GM20431 (cell line): ENCODE data around the gene AFAP1L1.

Experiments
- in situ Hi-C: fragments of 300-500 bp; cut with MseI, MboI; formaldehyde crosslinking; loops from one replicate; pipeline ENCODE4 v1.15.0; 2020; ENCODE audit warnings: low sequenced_read_pairs; ENCODE audit not compliant: unreplicated experiment

Gene AFAP1L1

GRCh38 chr5:149282027-149282965 is 10.6 kb downstream of the AFAP1L1 start:
- in situ Hi-C loops: no loop called here

- in situ Hi-C loops: no loop called here
Measured at GRCh38 chr5:149282966-149283332, 11.3 kb downstream of the AFAP1L1 start.

- in situ Hi-C loops: no loop called here
Measured at GRCh38 chr5:149283626-149284480, 12.2 kb downstream of the AFAP1L1 start.

- in situ Hi-C loops: no loop called here
Measured at GRCh38 chr5:149284501-149284900, 12.8 kb downstream of the AFAP1L1 start.

GRCh38 chr5:149285153-149285552 is 13.5 kb downstream of the AFAP1L1 start:
- in situ Hi-C loops: no loop called here

- in situ Hi-C loops: no loop called here
Measured at GRCh38 chr5:149288436-149288835, 16.8 kb downstream of the AFAP1L1 start.

GRCh38 chr5:149289301-149289700 is 17.6 kb downstream of the AFAP1L1 start:
- in situ Hi-C loops: no loop called here

GRCh38 chr5:149294872-149295829 is 23.5 kb downstream of the AFAP1L1 start:
- in situ Hi-C loops: no loop called here

GRCh38 chr5:149297340-149298025 is 25.8 kb downstream of the AFAP1L1 start:
- in situ Hi-C loops: no loop called here

GRCh38 chr5:149298163-149298562 is 26.5 kb downstream of the AFAP1L1 start:
- in situ Hi-C loops: no loop called here

GRCh38 chr5:149298842-149299404 is 27.3 kb downstream of the AFAP1L1 start:
- in situ Hi-C loops: no loop called here

GRCh38 chr5:149299451-149300054 is 27.9 kb downstream of the AFAP1L1 start:
- in situ Hi-C loops: no loop called here

- in situ Hi-C loops: no loop called here
Measured at GRCh38 chr5:149300441-149300840, 28.8 kb downstream of the AFAP1L1 start.

- in situ Hi-C loops: no loop called here
Measured at GRCh38 chr5:149301049-149301743, 29.5 kb downstream of the AFAP1L1 start.

- in situ Hi-C loops: no loop called here
Measured at GRCh38 chr5:149301744-149302380, 30.2 kb downstream of the AFAP1L1 start.

- in situ Hi-C loops: no loop called here
Measured at GRCh38 chr5:149302641-149303040, 31.0 kb downstream of the AFAP1L1 start.

GRCh38 chr5:149303210-149303609 is 31.6 kb downstream of the AFAP1L1 start:
- in situ Hi-C loops: no loop called here
